ENCODE measurements around the gene SIX4. TPM values are rescaled to one million over a fixed set of nuclear protein-coding genes. Genes with fewer than 3 reads are reported as not detected.

Gene SIX4
- total and polyA plus RNA-seq, 9 of the 15 experiments (the other 6 are each of a cell fraction or from before 2014, with no cell fraction given) = 0.77 to 8.6 (median 5.6) TPM

- TF ChIP-seq PRPF4 (IDR thresholded peaks at IDR 0.05; ENCODE audit: insufficient read depth, low read depth, low read length, poor library complexity, severe bottlenecking) = no peak
- no peak for TF ChIP-seq ZNF324 (CRISPR knock-in tag; IDR thresholded peaks at IDR 0.05)
- TF ChIP-seq ERF (CRISPR knock-in tag; IDR thresholded peaks at IDR 0.05) = no peak
- TF ChIP-seq SIN3B (IDR thresholded peaks at IDR 0.05; ENCODE audit: low read depth) = peak; percentile 90
- peak; percentile 90 for TF ChIP-seq POLR2A (conservative IDR thresholded peaks at IDR 0.05)
- TF ChIP-seq SMAD1 (IDR thresholded peaks at IDR 0.05; ENCODE audit: low read depth, low read length, partially characterized antibody) = no peak
- TF ChIP-seq PTBP1 (IDR thresholded peaks at IDR 0.05; ENCODE audit: low read depth, low read length) = no peak
- TF ChIP-seq PHTF2 (CRISPR knock-in tag; IDR thresholded peaks at IDR 0.05) = no peak
- TF ChIP-seq, protein P1, sequence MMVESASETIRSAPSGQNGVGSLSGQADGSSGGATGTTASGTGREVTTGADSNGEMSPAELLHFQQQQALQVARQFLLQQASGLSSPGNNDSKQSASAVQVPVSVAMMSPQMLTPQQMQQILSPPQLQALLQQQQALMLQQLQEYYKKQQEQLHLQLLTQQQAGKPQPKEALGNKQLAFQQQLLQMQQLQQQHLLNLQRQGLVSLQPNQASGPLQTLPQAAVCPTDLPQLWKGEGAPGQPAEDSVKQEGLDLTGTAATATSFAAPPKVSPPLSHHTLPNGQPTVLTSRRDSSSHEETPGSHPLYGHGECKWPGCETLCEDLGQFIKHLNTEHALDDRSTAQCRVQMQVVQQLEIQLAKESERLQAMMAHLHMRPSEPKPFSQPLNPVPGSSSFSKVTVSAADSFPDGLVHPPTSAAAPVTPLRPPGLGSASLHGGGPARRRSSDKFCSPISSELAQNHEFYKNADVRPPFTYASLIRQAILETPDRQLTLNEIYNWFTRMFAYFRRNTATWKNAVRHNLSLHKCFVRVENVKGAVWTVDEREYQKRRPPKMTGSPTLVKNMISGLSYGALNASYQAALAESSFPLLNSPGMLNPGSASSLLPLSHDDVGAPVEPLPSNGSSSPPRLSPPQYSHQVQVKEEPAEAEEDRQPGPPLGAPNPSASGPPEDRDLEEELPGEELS (CRISPR knock-in tag; IDR thresholded peaks at IDR 0.05; ENCODE audit: borderline replicate concordance) = no peak
- no peak for TF ChIP-seq FOXM1 (IDR thresholded peaks at IDR 0.05; ENCODE audit: low read depth)
- TF ChIP-seq FOXM1 (CRISPR knock-in tag; IDR thresholded peaks at IDR 0.05; ENCODE audit: low read depth) = no peak
- no peak for TF ChIP-seq SRSF3 (IDR thresholded peaks at IDR 0.05; ENCODE audit: insufficient read depth, low read length)
- TF ChIP-seq NR2C1 (IDR thresholded peaks at IDR 0.05) = no peak
- TF ChIP-seq NR2C1 (tag; IDR thresholded peaks at IDR 0.05) = 0 out of 2 replicates have a peak, but pooled peaks have one; percentile 25
- TF ChIP-seq, protein P2, sequence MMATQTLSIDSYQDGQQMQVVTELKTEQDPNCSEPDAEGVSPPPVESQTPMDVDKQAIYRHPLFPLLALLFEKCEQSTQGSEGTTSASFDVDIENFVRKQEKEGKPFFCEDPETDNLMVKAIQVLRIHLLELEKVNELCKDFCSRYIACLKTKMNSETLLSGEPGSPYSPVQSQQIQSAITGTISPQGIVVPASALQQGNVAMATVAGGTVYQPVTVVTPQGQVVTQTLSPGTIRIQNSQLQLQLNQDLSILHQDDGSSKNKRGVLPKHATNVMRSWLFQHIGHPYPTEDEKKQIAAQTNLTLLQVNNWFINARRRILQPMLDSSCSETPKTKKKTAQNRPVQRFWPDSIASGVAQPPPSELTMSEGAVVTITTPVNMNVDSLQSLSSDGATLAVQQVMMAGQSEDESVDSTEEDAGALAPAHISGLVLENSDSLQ (IDR thresholded peaks at IDR 0.05) = no peak
- peak; percentile 82 for TF ChIP-seq GABPA (tag; conservative IDR thresholded peaks at IDR 0.05; ENCODE audit: low read depth)
- no peak for TF ChIP-seq MTF1 (CRISPR knock-in tag; IDR thresholded peaks at IDR 0.05; ENCODE audit: borderline replicate concordance)
- TF ChIP-seq E2F3 (CRISPR knock-in tag; IDR thresholded peaks at IDR 0.05) = no peak
- TF ChIP-seq RNF2 (IDR thresholded peaks at IDR 0.05) = peak; percentile 65; the same call in 1 of the 2 replicates
- TF ChIP-seq ZFX (CRISPR knock-in tag; IDR thresholded peaks at IDR 0.05) = peak; percentile 73
- TF ChIP-seq TAF15 (IDR thresholded peaks at IDR 0.05; ENCODE audit: low read depth, low read length) = no peak
- TF ChIP-seq BCOR (IDR thresholded peaks at IDR 0.05) = 0 out of 2 replicates have a peak, but pooled peaks have one; percentile 45
- TF ChIP-seq NEUROD1 (IDR thresholded peaks at IDR 0.05; ENCODE audit: borderline replicate concordance, low read depth, low read length, partially characterized antibody) = peak; percentile 53
- TF ChIP-seq, protein P3, sequence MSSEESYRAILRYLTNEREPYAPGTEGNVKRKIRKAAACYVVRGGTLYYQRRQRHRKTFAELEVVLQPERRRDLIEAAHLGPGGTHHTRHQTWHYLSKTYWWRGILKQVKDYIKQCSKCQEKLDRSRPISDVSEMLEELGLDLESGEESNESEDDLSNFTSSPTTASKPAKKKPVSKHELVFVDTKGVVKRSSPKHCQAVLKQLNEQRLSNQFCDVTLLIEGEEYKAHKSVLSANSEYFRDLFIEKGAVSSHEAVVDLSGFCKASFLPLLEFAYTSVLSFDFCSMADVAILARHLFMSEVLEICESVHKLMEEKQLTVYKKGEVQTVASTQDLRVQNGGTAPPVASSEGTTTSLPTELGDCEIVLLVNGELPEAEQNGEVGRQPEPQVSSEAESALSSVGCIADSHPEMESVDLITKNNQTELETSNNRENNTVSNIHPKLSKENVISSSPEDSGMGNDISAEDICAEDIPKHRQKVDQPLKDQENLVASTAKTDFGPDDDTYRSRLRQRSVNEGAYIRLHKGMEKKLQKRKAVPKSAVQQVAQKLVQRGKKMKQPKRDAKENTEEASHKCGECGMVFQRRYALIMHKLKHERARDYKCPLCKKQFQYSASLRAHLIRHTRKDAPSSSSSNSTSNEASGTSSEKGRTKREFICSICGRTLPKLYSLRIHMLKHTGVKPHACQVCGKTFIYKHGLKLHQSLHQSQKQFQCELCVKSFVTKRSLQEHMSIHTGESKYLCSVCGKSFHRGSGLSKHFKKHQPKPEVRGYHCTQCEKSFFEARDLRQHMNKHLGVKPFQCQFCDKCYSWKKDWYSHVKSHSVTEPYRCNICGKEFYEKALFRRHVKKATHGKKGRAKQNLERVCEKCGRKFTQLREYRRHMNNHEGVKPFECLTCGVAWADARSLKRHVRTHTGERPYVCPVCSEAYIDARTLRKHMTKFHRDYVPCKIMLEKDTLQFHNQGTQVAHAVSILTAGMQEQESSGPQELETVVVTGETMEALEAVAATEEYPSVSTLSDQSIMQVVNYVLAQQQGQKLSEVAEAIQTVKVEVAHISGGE (CRISPR knock-in tag; IDR thresholded peaks at IDR 0.05) = peak; percentile 94 to 99 (median 99)
Observed at GRCh38 chr14:60734465-60735242, 10.5 kb upstream of the SIX4 start, which contains the start of gene MNAT1 (continued).

Measured in K562 (cell line).